GM18520 (cell line): ENCODE results near the gene RGS7.
"Not testable (repeated sequence)": the region's sequence is repeated elsewhere in the genome, so short reads cannot be mapped to it uniquely, and the experiment has no call there.

Experiments
- ATAC-seq: cut with Tn5 transposase; IDR thresholded peaks from one replicate; pipeline ENCODE4 v1.9.1; 2021; ENCODE audit not compliant: unreplicated experiment

RGS7 gene

DNA sequence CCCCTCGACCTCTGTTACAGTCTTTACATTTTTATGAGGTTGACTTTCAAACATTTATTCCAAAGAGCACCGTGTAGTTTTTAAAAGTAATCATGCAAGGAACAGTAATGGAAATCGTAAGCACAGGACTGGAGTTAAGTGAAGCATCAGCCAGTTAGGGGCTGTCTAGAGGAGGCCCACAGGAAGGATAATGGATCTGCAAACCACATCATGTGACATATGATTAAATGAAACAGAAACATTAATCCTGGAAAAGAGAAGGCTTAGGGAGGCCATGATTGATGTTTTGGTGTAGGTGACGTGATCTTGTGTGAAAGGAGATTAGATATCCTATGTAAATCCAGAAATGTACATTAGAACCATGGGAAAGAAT lies 25.0 kb downstream of the RGS7 start:
- ATAC-seq = no peak

GRCh38 chr1:241331328-241332036 lies 25.5 kb downstream of the RGS7 start:
- no peak for ATAC-seq

DNA sequence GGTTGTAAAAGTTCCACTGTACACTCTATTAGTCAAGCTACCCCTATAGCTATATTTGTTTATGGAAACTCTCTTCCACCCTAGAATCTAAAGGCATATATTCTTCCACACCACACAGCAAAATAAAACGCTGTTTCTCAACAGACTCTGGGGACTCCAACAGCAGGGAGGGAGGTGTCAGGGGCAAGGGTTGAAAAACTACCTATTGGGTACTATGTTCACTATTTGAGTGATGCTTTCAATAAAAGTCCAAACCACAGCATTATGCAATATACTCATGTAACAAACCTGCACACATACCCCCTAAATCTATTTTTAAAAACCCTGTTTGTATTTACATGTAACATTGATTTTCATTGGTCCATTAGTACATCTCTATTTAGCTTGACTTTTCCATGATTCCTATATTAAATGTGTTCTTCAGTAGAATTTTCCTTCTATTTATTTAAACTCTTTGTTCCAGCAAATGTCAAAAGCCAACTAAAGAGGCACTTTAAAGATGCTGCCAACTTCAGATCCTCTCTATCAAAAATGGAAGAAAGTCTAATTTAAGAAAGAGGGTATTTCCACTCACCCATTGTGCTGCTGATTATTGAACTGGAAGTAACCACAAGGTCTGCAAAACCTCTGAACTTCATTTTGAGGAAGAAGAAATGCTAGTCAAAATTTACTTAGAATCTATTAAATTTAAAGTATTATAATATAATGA lies 26.2 kb downstream of the RGS7 start:
- no peak for ATAC-seq

DNA sequence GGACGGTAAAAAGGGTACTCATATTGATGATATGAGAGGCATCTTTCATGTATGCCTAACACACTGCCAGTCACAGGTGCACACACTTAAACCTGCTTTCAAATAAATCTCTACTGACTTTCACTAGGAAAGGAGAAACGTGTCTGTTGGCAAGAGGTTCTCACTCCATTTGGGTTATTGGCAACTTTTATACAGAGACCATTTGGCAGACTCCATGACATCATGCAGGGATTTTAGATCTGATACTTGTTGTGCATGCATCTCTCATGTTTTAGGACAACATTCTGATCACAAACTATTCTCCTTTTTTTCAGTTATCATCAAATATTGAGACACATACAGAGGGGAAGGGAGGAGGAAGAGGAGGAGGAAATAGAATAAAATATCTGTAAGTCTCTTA lies 31.5 kb downstream of the RGS7 start:
- no peak for ATAC-seq

- no peak for ATAC-seq
Observed at GRCh38 chr1:241323514-241324195, 33.4 kb downstream of the RGS7 start.

DNA sequence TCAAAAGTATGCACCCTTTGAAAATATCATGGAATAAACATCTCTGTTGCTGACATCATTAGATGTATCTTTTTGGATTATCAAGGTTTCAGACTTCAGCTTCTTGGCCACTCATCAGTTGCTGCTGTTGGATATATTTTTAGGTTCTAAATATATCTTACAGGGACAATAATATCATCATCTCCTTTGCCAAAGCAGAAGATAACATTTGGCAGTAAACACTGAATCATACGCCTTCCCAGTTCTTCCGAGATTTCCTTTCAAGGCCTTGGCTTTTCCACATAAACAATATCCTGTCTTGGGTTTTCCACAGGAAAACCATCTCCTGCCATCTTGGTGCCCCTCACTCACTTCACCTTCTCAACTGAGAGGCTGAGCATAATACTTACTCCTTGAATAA lies 39.3 kb downstream of the RGS7 start:
- ATAC-seq = no peak

DNA sequence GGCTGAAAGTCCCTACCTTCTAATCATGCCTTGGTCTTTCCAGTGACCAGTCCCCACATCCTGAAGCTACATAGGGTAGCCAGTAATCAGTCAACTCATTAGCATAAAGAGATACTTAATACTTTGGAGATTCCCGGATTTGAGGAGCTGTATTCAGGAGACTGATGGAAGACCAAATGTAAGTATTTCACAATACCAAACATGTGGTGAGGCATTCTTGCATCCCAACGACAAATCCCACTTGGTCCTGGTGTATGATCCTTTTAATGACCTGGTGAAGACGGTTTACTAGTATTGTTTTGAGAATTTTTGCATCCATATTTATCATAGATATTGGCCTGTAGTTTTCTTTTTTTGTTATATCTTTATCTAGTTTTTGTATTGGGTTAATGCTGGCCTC lies 40.6 kb downstream of the RGS7 start:
- no peak for ATAC-seq

DNA sequence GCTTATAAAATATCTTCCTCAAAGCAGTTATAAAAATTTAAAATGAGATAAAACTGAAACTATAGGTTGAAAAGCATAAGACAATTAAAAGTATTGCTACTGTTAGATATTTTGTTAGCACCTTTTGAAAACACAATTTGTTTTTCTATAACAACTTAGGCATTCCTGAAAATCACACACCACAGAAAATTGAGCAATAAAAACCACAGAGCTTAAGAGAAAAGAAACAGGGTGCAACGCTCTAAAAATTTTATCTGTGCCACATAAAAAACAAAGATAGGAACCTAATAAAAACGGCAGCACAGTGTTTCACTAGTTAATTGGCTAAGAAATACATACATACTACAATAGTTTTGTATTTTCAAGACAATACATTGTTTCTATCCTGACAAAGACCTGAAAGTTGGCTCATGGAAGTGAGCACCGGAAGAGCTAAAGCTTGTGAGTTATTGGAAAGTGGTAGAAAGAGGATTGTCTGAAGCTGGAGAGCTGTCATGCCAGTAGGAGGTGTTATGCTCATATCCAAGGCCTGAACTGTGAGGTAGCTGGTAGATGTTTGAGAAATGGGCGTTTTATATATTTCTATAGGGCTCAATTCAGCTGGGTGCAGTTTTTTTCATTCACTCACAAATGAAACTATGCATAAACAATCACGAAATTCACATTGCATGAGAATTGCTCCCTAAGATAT lies 45.8 kb downstream of the RGS7 start:
- no peak for ATAC-seq

GRCh38 chr1:241310451-241310850 lies 46.6 kb downstream of the RGS7 start:
- ATAC-seq = no peak

DNA sequence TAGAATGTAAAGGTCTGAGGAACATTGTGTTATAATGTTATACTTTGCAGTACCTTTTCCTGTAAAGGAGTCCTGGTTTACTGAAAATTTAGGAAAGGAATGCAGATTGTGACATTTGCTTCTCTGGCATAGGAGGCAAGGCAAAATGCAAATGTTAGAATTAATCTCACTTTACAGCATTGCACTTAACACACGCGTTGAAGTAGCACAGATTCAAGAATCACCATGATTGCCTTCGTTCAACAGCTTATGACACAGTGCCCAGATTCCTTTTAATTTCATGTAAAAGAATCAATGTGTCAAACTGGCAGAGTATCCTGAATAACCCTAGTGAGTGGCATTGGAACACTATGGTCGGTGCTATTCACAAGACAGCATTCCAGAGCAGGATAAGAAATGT lies 47.4 kb downstream of the RGS7 start:
- no peak for ATAC-seq

GRCh38 chr1:241308471-241308870 lies 48.5 kb downstream of the RGS7 start:
- no peak for ATAC-seq

DNA sequence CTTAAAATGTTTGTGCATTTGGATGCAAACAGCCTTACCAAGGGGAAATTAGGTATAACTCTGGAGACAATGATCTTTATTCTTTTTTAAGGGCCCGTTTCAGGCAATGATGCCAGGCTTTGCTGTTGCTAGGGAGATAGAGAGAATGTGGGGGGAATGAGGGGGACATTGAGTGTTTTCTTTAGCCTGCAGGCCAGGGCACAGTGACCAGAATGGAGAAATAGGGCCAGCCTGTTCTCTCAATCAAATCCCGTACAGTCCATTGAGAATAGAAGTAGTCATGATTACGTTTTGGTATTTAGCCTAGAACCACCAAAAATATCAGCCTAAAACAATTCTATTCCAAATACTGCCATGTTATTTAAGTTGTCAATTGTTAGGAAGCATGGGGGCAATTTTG lies 49.0 kb downstream of the RGS7 start:
- no peak for ATAC-seq

- ATAC-seq = no peak
Observed at GRCh38 chr1:241306125-241306790, 50.7 kb downstream of the RGS7 start.

- ATAC-seq = not testable (repeated sequence)
Observed at GRCh38 chr1:241302024-241302423, 55.0 kb downstream of the RGS7 start.

DNA sequence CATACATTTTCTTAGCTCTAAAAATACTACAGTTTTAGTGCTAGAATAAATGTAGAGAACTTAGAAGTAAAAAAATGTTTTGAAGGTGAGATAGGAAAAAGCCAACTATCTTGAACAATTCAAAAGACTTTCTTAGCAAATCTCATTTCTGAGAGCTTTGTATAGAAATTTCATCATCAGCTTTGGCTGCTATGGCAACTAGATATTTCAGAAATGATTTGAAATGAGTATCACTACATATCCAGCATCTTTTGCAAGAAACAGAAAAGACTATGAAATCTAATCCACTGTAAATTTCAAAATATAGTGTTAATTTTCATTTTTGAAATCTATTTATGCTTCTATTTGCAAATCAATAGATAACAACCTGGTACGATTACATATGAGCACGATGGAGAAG lies 57.7 kb downstream of the RGS7 start:
- no peak for ATAC-seq

- ATAC-seq = no peak
Observed at GRCh38 chr1:241292973-241293372, 64.0 kb downstream of the RGS7 start.

- not testable (repeated sequence) for ATAC-seq
Observed at GRCh38 chr1:241291548-241291947, 65.5 kb downstream of the RGS7 start.

DNA sequence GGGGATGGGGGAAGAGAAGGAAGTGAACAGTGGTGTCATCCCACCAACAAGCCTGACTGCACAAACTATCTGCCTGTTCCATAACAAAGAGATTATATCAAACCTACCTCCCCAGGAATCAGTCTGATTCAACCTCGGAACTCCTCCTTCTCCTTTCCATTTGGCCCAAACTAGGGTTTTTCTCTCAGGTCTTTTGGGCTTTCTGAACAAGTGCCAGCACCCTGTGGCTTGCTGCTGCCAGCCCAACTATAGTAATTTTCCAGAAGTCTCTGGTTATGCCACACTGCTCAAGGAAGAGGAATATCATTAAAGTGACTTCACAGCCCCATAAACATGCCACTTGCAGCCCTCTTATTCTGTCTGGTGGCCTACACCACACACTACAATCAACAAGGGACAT lies 70.5 kb downstream of the RGS7 start:
- no peak for ATAC-seq

GRCh38 chr1:241276391-241276790 lies 80.6 kb downstream of the RGS7 start:
- ATAC-seq = no peak

DNA sequence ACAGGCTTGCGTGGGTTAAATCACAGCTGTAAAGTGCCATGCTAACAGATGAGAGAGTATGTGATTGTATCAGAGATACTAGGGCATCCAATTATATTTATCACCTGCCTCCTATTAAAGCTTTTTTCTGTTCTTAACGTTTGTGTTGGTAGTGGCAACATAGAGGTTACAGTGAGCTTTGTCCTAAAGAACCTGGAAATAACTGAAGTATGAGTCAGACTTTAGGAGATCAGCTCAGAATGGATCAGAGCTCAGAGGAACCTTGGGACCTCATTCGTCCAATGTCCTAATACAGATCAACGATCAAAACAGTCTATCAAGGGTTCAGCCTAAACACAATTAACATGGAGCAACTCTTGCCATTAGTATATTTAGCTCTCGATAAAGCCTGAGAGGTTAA lies 81.0 kb downstream of the RGS7 start:
- no peak for ATAC-seq

- ATAC-seq = no peak
Observed at GRCh38 chr1:241275226-241275625, 81.8 kb downstream of the RGS7 start.
